BJ (cell line): ENCODE measurements around the gene PRSS2. TPM values are rescaled to one million over a fixed set of nuclear protein-coding genes. Genes with fewer than 3 reads are reported as not detected.

Source experiments
- CTCF ChIA-PET: fragments of 350-600 bp; formaldehyde crosslinking; extraction: SDS; loops from one replicate; lab custom pipeline; 2021; ENCODE audit warnings: antibody characterized with exemption, inconsistent platforms; lab: Yijun Ruan, JAX
- POLR2A ChIA-PET: fragments of 300-600 bp; sonication (Branson Sonifier 250); formaldehyde crosslinking; extraction: SDS; loops from one replicate; lab custom pipeline; 2021; ENCODE audit warnings: antibody characterized with exemption; lab: Charles Lee
- DNase-seq: peaks from one replicate; pipeline ENCODE4 v3.0.0-alpha.2; 2011; ENCODE audit warnings: low read depth
- H3K27me3 ChIP-seq: 2 replicates; pipeline ENCODE4 v1.6.0; 2011; ENCODE audit warnings: low read length; ENCODE audit not compliant: control insufficient read depth, insufficient read depth
- H3K36me3 ChIP-seq: 2 replicates; pipeline ENCODE4 v1.5.1; 2011; ENCODE audit warnings: low read length; ENCODE audit not compliant: control insufficient read depth, insufficient read depth
- H3K4me3 ChIP-seq: 2 replicates; pipeline ENCODE4 v1.5.1; 2011; ENCODE audit warnings: low read depth, mild to moderate bottlenecking, control low read depth, low read length
- CTCF ChIP-seq: IDR thresholded peaks from 2 replicates; pipeline ENCODE4 v1.5.1; 2011; ENCODE audit warnings: low read depth, mild to moderate bottlenecking, control low read depth, inconsistent platforms, low read length, moderate library complexity; ENCODE audit not compliant: insufficient read depth
- polyA plus RNA-seq: library from polyadenylated mRNA; depleted of rRNA; stranded (reverse); fragments of >200 nt; gene quantifications from 2 replicates; pipeline ENCODE4 v1.2.3, GENCODE V29; 2011

PRSS2 gene
- polyA plus RNA-seq, 1 experiment: not detected

- Histone ChIP-seq H3K4me3 (no peak overlapping the region), H3K27me3 (peaks cover 20% of the 10 kb centered on the region), H3K36me3 (no peaks in the 10 kb centered on the region)
- DNase-seq: no peak
- CTCF ChIA-PET: interaction anchor here (0.7 to 3.8 kb wide), 4 partner anchors 8 to 267 kb away, joined by 3 to 34 read pairs (median 10); no protein-coding TSS in a partner anchor
- no peak for TF ChIP-seq CTCF
- POLR2A ChIA-PET: no interaction called here
Observed at GRCh38 chr7:142792129-142792528, 21.4 kb downstream of the PRSS2 start.

- CTCF ChIA-PET: interaction anchor here (0.7 to 3.8 kb wide), 6 partner anchors 8 to 295 kb away, joined by 3 to 34 read pairs (median 4); no protein-coding TSS in a partner anchor
- H3K27me3 ChIP-seq: peaks cover 25% of the 10 kb centered on the region
- no peaks in the 10 kb centered on the region for H3K36me3 ChIP-seq
- no peak for DNase-seq
- POLR2A ChIA-PET: no interaction called here
- no peak for TF ChIP-seq CTCF
- no peak overlapping the region for H3K4me3 ChIP-seq
Observed at GRCh38 chr7:142792593-142792992, 21.8 kb downstream of the PRSS2 start.

GRCh38 chr7:142793156-142793555 lies 22.4 kb downstream of the PRSS2 start:
- Histone ChIP-seq H3K36me3 (no peaks in the 10 kb centered on the region), H3K4me3 (no peak overlapping the region), H3K27me3 (peaks cover 30% of the 10 kb centered on the region)
- no peak for DNase-seq
- no peak for TF ChIP-seq CTCF
- POLR2A ChIA-PET: no interaction called here
- CTCF ChIA-PET: interaction anchor here (0.7 to 3.8 kb wide), 9 partner anchors 9 to 295 kb away, joined by 3 to 34 read pairs (median 4); no protein-coding TSS in a partner anchor

GRCh38 chr7:142795339-142795863 lies 24.6 kb downstream of the PRSS2 start:
- ChIA-PET POLR2A (no interaction called here), CTCF (interaction anchor here (1.4 to 5.0 kb wide), 3 partner anchors 13 to 313 kb away, joined by 3 to 25 read pairs (median 19); no protein-coding TSS in a partner anchor)
- H3K4me3 ChIP-seq: no peak overlapping the region
- no peaks in the 10 kb centered on the region for H3K36me3 ChIP-seq
- DNase-seq: no peak
- peaks cover 33% of the 10 kb centered on the region for H3K27me3 ChIP-seq
- no peak for TF ChIP-seq CTCF

GRCh38 chr7:142796001-142796500 lies 25.3 kb downstream of the PRSS2 start:
- H3K4me3 ChIP-seq: no peak overlapping the region
- CTCF ChIA-PET: interaction anchor here (1.4 to 5.0 kb wide), 3 partner anchors 12 to 313 kb away, joined by 3 to 25 read pairs (median 19); no protein-coding TSS in a partner anchor
- POLR2A ChIA-PET: no interaction called here
- TF ChIP-seq CTCF: no peak
- no peak for DNase-seq
- peaks cover 33% of the 10 kb centered on the region for H3K27me3 ChIP-seq
- H3K36me3 ChIP-seq: no peaks in the 10 kb centered on the region
